22Rv1 (cell line): ENCODE data around the gene ANKZF1.

Source experiments
- ZFX ChIP-seq: fragments of 450-650 bp; IDR thresholded peaks from 2 replicates; pipeline ENCODE4 v1.6.1; 2017; ENCODE audit warnings: antibody characterized with exemption, borderline replicate concordance
- TF ChIP-seq, protein P1 (sequence below): fragments of 450-650 bp; IDR thresholded peaks from 2 replicates; pipeline ENCODE4 v1.5.1; 2017; ENCODE audit warnings: mild to moderate bottlenecking

- TF ChIP-seq, protein P1, sequence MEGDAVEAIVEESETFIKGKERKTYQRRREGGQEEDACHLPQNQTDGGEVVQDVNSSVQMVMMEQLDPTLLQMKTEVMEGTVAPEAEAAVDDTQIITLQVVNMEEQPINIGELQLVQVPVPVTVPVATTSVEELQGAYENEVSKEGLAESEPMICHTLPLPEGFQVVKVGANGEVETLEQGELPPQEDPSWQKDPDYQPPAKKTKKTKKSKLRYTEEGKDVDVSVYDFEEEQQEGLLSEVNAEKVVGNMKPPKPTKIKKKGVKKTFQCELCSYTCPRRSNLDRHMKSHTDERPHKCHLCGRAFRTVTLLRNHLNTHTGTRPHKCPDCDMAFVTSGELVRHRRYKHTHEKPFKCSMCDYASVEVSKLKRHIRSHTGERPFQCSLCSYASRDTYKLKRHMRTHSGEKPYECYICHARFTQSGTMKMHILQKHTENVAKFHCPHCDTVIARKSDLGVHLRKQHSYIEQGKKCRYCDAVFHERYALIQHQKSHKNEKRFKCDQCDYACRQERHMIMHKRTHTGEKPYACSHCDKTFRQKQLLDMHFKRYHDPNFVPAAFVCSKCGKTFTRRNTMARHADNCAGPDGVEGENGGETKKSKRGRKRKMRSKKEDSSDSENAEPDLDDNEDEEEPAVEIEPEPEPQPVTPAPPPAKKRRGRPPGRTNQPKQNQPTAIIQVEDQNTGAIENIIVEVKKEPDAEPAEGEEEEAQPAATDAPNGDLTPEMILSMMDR, result no peak
- no peak for TF ChIP-seq ZFX
These were observed 25.0 kb upstream of the ANKZF1 start for GRCh38 chr2:219204425-219205164.
